Naive B cell (primary cell): ENCODE data around the gene NFATC1. TPM values are rescaled to one million over a fixed set of nuclear protein-coding genes. Genes with fewer than 3 reads are reported as not detected.
"Not testable (repeated sequence)": the region's sequence is repeated elsewhere in the genome, so short reads cannot be mapped to it uniquely, and the experiment has no call there.

ENCODE experiments used
- ATAC-seq, 2 donors: fragments of 150-1000 bp; cut with Tn5 transposase; 2 replicates each; pipeline ENCODE4 v1.10.0; 2021; ENCODE audit warnings: low read depth in 2 of 2, mild to moderate bottlenecking in 2 of 2, moderate library complexity in 2 of 2
- DNase-seq: peaks from one replicate; pipeline ENCODE4 v3.0.0; 2022
- H3K27ac Mint-ChIP-seq, 6 donors: one replicate each; pipeline ENCODE4 v1.8.0; 2020 to 2022; ENCODE audit warnings: mild to moderate bottlenecking in 6 of 6, mixed read lengths in 6 of 6, moderate library complexity in 5 of 6, inconsistent platforms in 2 of 6
- H3K27me3 Mint-ChIP-seq, 3 donors: one replicate each; pipeline ENCODE4 v1.8.0; 2021 to 2022; ENCODE audit warnings: mixed read lengths in 3 of 3, mild to moderate bottlenecking in 1 of 3
- H3K36me3 Mint-ChIP-seq, 2 donors: one replicate each; pipeline ENCODE4 v1.8.0; 2020 to 2022; ENCODE audit warnings: mixed read lengths in 2 of 2, inconsistent platforms in 1 of 2, mild to moderate bottlenecking in 1 of 2
- H3K4me1 Mint-ChIP-seq, 3 donors: one replicate each; pipeline ENCODE4 v1.8.0; 2020 to 2022; ENCODE audit warnings: mixed read lengths in 3 of 3, inconsistent platforms in 1 of 3, mild to moderate bottlenecking in 1 of 3, moderate library complexity in 1 of 3
- H3K4me3 Mint-ChIP-seq, 8 donors: one replicate each; pipeline ENCODE4 v1.8.0; 2020 to 2022; ENCODE audit warnings: mild to moderate bottlenecking in 8 of 8, mixed read lengths in 8 of 8, moderate library complexity in 8 of 8, inconsistent platforms in 2 of 8
- H3K9me3 Mint-ChIP-seq, 7 donors: one replicate each; pipeline ENCODE4 v1.8.0; 2020 to 2022; ENCODE audit warnings: mixed read lengths in 7 of 7, mild to moderate bottlenecking in 5 of 7, inconsistent platforms in 2 of 7, moderate library complexity in 1 of 7
- polyA plus RNA-seq, 6 donors: library from polyadenylated mRNA; unstranded; fragments of 300-500 nt; fragmentation: Illumina TruSeq; gene quantifications; one replicate each; pipeline ENCODE4 v1.2.3, GENCODE V29; 2021; ENCODE audit warnings: low read depth in 6 of 6

NFATC1 gene
- polyA plus RNA-seq, 6 donors from 2014 or later = 35.7 to 77.8 (median 51.1) TPM

DNA sequence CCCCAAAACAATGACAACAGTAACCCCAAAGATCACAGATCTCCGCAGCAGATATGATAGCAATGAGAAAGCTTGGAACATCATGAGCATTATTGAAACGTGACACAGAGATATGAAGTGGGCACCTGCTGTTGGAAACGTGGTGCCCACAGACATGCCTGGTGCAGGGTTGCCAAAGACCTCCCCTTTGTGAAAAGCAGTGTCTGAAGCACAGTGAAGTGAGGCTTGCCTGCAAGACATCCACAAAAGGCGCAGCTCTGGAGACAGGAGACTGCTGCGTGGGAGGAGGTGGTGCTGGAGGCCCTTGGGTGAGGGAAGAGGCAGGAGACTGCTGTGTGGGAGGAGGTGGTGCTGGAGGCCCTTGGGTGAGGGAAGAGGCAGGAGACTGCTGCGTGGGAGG lies 108.8 kb downstream of the NFATC1 start:
- not testable (repeated sequence) for DNase-seq, ATAC-seq, H3K9me3 Mint-ChIP-seq, H3K27me3 Mint-ChIP-seq
- H3K27ac Mint-ChIP-seq = peak overlapping the region in 4 of 6 donors; percentile 58 to 84 (median 70)
- peaks cover 9 to 15% of the 10 kb centered on the region in 2 donors for H3K36me3 Mint-ChIP-seq
- peak overlapping the region in 4 of 8 donors; percentile 37 to 71 (median 50) for H3K4me3 Mint-ChIP-seq
- peaks cover 47 to 53% (median 50%) of the 10 kb centered on the region in 3 donors for H3K4me1 Mint-ChIP-seq

- H3K4me1 Mint-ChIP-seq = peaks cover 55 to 61% (median 56%) of the 10 kb centered on the region in 3 donors
- not testable (repeated sequence) for ATAC-seq, H3K27me3 Mint-ChIP-seq
Observed at GRCh38 chr18:79505465-79505864, 109.7 kb downstream of the NFATC1 start.

DNA sequence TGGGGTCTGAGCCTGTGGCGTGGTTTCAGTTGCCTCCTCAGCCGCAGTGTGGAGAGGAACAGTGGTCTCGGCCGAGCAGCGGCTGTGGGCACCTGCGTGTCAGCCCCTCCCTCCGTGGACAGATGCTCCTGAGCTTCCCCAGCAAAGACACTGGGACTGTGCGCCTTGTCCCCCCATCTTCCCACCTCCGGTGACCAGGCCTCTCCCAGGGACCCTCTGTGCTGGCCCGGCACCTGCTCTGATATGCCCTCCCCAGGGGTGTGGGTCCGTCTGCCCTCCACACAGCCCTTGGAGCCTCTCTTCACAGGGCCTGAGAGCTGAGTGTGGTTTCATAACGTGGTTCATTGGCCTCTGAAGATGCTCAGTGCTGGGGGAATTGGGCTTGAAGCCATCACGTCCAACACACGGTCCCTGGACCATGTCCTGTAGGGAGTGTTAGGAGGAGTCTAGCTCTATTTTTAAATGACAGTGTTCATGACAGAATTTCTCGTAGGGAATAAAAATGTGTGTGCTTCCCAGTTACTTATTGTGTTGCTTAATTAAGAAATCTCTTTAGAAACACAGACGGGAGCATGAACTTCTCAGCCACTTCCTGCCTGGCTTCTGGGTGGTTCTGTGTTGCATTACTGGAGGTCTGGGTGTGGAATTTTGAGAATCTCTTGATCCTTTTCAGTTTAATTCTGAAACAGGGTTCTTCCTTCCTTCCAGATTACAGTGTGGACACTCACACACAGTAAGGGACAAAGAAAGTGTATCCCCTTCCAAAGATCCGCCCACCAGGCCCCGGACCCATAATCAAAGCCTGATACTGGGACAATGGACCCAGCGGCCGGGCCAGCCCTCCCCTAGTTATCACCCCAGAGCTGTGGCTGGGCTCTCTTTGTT lies 110.7 kb downstream of the NFATC1 start:
- Mint-ChIP-seq H3K27ac (peak overlapping the region; percentile 85 to 98 (median 96)), H3K27me3 (no peaks in the 10 kb centered on the region), H3K4me3 (peak overlapping the region; percentile 68 to 91 (median 80)), H3K9me3 (no peaks in the 10 kb centered on the region), H3K4me1 (peaks cover 55 to 61% (median 56%) of the 10 kb centered on the region in 3 donors), H3K36me3 (peaks cover 0 to 9% of the 10 kb centered on the region in 2 donors)
- peak; percentile 65 for ATAC-seq
- peak; percentile 69 for DNase-seq

More at GRCh38 chr18:79505465-79505864, 109.7 kb downstream of the NFATC1 start:
- Mint-ChIP-seq H3K4me3 (peak overlapping the region in 7 of 8 donors; percentile 68 to 91 (median 77)), H3K36me3 (peaks cover 0 to 11% of the 10 kb centered on the region in 2 donors), H3K27ac (peak overlapping the region in 5 of 6 donors; percentile 85 to 98 (median 95))
- H3K9me3 Mint-ChIP-seq, DNase-seq: not testable (repeated sequence)

DNA sequence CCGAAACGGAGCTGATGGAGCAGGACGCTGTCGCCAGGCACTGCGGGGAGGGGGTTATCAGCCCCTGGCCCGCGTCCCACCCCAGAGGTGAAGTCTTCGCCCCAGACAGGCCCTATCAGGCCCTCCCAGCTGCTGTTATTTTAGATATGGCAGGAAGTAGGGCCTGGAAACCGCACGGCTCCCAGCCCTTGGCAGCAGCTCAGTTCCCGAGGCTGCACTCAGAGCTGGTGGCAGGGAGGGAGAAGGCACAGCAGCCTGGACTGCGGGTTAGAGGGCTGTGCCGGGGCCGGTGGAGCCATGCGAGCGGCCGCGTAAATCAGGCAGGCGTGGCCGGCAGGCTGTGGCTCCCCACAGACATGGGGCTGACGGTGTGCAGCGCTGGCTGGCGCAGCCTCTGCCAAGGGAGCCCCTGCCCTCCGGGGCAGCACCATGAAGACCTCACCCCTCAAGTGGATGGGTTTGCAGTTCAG lies 111.4 kb downstream of the NFATC1 start:
- peaks cover 55 to 61% (median 56%) of the 10 kb centered on the region in 3 donors for H3K4me1 Mint-ChIP-seq
- H3K4me3 Mint-ChIP-seq = peak overlapping the region; percentile 68 to 91 (median 80)
- ATAC-seq (peak; percentile 54 to 55), DNase-seq (no peak)
- H3K27me3 Mint-ChIP-seq = no peaks in the 10 kb centered on the region
- peaks cover 0 to 8% of the 10 kb centered on the region in 2 donors for H3K36me3 Mint-ChIP-seq
- no peaks in the 10 kb centered on the region for H3K9me3 Mint-ChIP-seq
- H3K27ac Mint-ChIP-seq = peak overlapping the region; percentile 85 to 98 (median 96)

DNA sequence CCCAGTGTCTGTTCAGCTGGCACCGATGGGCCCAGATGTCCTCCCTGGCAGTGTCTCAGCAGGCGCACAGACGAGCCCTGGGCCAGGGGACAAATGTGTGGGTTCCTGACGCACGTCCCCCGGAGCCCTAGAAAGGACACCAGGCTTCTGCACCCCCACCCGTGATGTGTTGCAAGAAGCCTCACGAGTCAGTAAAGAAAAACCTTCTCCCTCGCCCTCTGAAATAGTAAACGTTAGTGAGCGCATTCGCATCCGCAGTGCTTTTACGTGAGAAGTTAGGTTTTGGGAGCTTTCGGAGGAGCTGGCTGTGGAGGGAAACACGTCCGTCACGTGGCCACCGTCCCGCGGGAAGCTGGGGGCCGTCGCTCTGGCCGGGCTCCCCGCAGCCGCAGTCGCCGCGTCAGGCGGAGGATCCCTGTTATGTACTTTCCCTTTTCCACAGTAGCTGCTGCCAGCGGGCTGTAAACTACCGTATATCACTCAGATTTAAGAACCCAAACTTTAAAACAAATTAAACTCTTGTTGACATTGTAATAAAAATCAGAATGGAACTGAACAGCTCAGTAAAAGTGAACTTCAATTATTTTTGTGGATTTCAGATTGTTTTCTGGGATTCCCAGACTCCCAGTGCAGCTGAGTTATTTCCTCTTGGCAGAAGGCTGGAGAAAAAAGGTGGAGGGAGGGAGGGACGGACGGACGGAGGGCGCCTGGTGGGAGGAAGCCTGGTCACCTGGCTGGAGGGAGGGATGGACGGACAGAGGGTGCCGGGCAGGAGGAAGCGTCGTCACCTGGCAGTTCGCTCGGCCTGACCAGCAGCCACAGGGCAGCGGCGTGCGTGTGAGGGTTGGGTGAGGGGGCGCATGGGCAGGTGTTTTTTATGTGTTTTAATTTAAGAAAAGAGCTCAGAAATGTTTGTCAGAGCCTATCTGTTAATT lies 112.1 kb downstream of the NFATC1 start:
- H3K4me1 Mint-ChIP-seq = peaks cover 55 to 61% (median 56%) of the 10 kb centered on the region in 3 donors
- H3K4me3 Mint-ChIP-seq = peak overlapping the region; percentile 68 to 91 (median 80)

GRCh38 chr18:79508565-79509535 lies 113.1 kb downstream of the NFATC1 start:
- no peaks in the 10 kb centered on the region for H3K9me3 Mint-ChIP-seq

More for the DNA sequence above, 112.1 kb downstream of the NFATC1 start:
- peaks cover 0 to 5% of the 10 kb centered on the region in 2 donors for H3K36me3 Mint-ChIP-seq
- H3K27ac Mint-ChIP-seq = peak overlapping the region; percentile 85 to 98 (median 96)
- no peaks in the 10 kb centered on the region for H3K27me3 Mint-ChIP-seq
- DNase-seq = peak; percentile 66
- H3K9me3 Mint-ChIP-seq = no peaks in the 10 kb centered on the region
- peak; percentile 32 to 38 for ATAC-seq

GRCh38 chr18:79509536-79509930 lies 113.8 kb downstream of the NFATC1 start:
- DNase-seq (no peak), ATAC-seq (no peak)
- Mint-ChIP-seq H3K4me3 (peak overlapping the region; percentile 6 to 80 (median 70)), H3K4me1 (peaks cover 46 to 53% (median 50%) of the 10 kb centered on the region in 3 donors), H3K36me3 (peaks cover 0 to 5% of the 10 kb centered on the region in 2 donors), H3K9me3 (no peaks in the 10 kb centered on the region), H3K27ac (peak overlapping the region in 4 of 6 donors; percentile 76 to 94 (median 88)), H3K27me3 (no peaks in the 10 kb centered on the region)

More at GRCh38 chr18:79508565-79509535, 113.1 kb downstream of the NFATC1 start:
- Mint-ChIP-seq H3K27me3 (no peaks in the 10 kb centered on the region), H3K4me1 (peaks cover 53 to 60% (median 56%) of the 10 kb centered on the region in 3 donors), H3K4me3 (peak overlapping the region; percentile 68 to 91 (median 80)), H3K27ac (peak overlapping the region; percentile 85 to 98 (median 94)), H3K36me3 (peaks cover 0 to 5% of the 10 kb centered on the region in 2 donors)
- DNase-seq (peak; percentile 55), ATAC-seq (peak; percentile 7 to 12)

DNA sequence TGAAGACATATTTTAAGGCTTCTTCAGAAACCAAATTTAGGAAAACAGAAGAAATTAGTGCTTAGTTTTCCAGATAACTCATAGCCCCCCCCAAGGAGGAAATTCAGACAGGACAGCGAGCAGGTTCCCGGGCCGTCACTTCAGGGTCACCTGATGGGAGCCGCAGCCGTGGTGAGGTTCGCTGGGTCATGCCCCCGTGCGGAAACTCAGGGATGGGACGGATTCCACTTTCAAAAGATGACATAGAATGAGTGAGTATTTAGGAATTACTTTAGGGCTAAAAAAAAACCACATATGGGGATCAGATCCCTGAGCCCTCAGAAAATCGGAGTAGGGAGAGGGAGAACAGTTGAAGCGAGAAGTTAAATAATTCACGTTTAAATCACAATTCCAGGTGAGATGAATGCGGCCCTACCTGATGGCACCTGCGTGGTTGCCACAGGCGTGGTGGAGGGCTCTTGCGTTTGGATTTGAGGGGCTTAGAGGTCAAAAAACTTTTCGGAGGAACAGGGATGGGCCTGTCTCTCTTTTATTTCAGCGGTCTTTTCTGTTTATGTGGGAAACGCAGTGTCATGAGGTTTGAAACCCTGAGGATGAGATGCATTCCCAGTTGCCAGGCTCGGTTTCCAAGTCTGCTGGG lies 114.4 kb downstream of the NFATC1 start:
- H3K9me3 Mint-ChIP-seq = no peaks in the 10 kb centered on the region
- no peak for ATAC-seq
- DNase-seq = no peak
- peak overlapping the region in 7 of 8 donors; percentile 54 to 80 (median 71) for H3K4me3 Mint-ChIP-seq
- no peaks in the 10 kb centered on the region for H3K27me3 Mint-ChIP-seq
- peaks cover 0 to 5% of the 10 kb centered on the region in 2 donors for H3K36me3 Mint-ChIP-seq
- H3K27ac Mint-ChIP-seq = peak overlapping the region in 5 of 6 donors; percentile 76 to 91 (median 86)
- H3K4me1 Mint-ChIP-seq = peaks cover 44 to 51% (median 49%) of the 10 kb centered on the region in 3 donors

DNA sequence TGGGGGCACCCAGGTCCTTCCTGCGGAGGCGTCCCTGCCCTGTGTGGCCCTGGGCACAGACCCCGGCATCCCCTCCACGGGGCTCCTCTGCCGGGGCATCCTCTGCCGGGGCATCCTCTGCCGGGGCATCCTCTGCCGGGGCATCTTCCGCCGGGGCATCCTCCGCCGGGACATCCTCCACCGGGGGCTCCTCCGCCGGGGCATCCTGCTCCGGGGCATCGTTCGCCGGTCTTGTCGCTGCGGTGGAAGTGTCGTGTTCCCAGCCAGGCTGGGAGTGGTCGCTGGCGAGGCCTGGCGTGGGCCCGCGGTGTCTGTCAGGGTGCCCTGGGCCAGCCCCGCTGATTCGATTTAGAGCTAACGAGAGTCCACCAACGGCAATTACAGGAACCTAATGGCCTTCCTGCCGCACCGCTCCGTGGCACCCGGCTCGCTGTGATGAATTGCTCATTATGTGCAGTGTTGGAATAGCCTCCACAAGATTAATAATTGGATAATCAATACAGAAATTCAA lies 115.1 kb downstream of the NFATC1 start:
- Mint-ChIP-seq H3K27ac (no peak overlapping the region), H3K4me3 (peak overlapping the region in 1 of 8 donors; percentile 5), H3K9me3 (no peaks in the 10 kb centered on the region), H3K4me1 (peaks cover 39 to 45% (median 45%) of the 10 kb centered on the region in 3 donors), H3K36me3 (peaks cover 0 to 5% of the 10 kb centered on the region in 2 donors), H3K27me3 (no peaks in the 10 kb centered on the region)
- no peak for ATAC-seq
- DNase-seq = no peak

DNA sequence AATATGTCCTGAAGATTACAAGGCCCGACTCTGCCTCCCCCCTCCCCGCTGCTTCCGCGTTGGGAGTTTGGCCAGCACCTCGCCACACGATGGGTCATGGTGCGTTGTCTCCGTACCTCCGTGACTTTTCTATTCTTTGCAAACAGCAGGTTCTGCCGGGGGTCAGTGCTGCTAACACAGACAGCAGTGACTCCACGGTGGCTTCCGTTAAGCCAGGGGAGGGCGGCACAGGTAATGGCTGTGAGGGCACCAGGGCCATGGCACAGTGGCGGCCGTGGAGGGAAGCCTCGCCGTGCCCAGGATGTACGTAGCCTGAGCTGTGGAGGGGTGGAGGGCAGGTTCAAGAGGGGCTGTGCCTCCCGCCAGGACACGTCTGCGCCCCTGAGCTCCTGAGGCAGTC lies 115.5 kb downstream of the NFATC1 start:
- no peaks in the 10 kb centered on the region for H3K9me3 Mint-ChIP-seq
- H3K27ac Mint-ChIP-seq = no peak overlapping the region
- peaks cover 35 to 41% (median 40%) of the 10 kb centered on the region in 3 donors for H3K4me1 Mint-ChIP-seq
- ATAC-seq (no peak), DNase-seq (no peak)
- H3K4me3 Mint-ChIP-seq = peak overlapping the region in 1 of 8 donors; percentile 5
- peaks cover 0 to 5% of the 10 kb centered on the region in 2 donors for H3K36me3 Mint-ChIP-seq
- no peaks in the 10 kb centered on the region for H3K27me3 Mint-ChIP-seq

DNA sequence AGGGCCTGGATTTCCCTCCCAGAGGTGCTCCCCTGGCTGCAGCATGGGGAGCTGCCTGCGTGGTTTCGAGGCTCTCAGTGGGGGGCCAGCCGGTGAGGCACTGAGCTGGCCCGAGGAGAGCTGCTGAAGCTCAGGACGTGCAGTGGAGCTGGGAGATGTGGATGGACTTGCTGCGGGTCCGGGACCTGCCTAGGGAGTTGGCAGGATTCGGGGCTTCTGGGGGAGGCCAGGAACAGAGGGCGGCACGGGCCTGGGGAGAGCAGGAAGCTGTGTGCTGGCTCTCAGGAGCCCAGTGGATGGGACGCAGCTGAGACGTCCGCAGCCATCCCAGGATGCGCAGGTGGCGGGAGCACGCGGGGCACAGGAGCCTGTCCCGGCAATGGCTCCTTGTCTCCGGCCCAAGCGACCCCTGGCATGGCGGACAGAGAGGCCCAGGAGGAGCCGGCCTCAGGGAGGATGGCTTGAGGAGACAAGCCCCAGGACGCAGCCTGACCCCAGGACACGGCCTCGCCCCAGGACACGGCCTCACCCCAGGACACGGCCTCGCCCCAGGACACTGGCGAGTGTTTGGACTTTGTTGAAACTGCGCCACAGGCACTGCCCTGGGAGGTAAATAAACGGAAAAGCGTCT lies 116.1 kb downstream of the NFATC1 start:
- DNase-seq (no peak), ATAC-seq (no peak)
- H3K27me3 Mint-ChIP-seq = no peaks in the 10 kb centered on the region
- H3K4me1 Mint-ChIP-seq = peaks cover 32 to 39% (median 38%) of the 10 kb centered on the region in 3 donors
- H3K4me3 Mint-ChIP-seq = no peak overlapping the region
- no peaks in the 10 kb centered on the region for H3K9me3 Mint-ChIP-seq
- no peak overlapping the region for H3K27ac Mint-ChIP-seq
- peaks cover 0 to 5% of the 10 kb centered on the region in 2 donors for H3K36me3 Mint-ChIP-seq
